B cell (primary cell): Measurements from ENCODE around the gene GLIS1. TPM values are rescaled to one million over a fixed set of nuclear protein-coding genes. Genes with fewer than 3 reads are reported as not detected.

ENCODE experiments used
- ATAC-seq: fragments of 200-7000 bp; cut with Tn5 transposase; one replicate; pipeline ENCODE4 v1.10.0; 2021; ENCODE audit warnings: low read depth, mild to moderate bottlenecking, moderate number of reproducible peaks, moderate library complexity
- CTCF ChIA-PET: fragments of 350-600 bp; sonication (Branson Sonifier 250); formaldehyde crosslinking; loops from one replicate; lab custom pipeline; 2021; ENCODE audit warnings: antibody characterized with exemption, inconsistent platforms; lab: Charles Lee
- POLR2A ChIA-PET: fragments of 350-600 bp; sonication (Branson Sonifier 250); formaldehyde crosslinking; loops from one replicate; lab custom pipeline; 2021; ENCODE audit warnings: antibody characterized with exemption; lab: Charles Lee
- DNase-seq: peaks from one replicate; pipeline ENCODE4 v3.0.0; 2013
- H2AFZ ChIP-seq: 2 replicates; pipeline ENCODE4 v1.6.1; 2012; ENCODE audit warnings: mild to moderate bottlenecking, low read depth, low read length; ENCODE audit not compliant: insufficient read depth, poor library complexity, severe bottlenecking
- H3K27ac ChIP-seq, 2 donors: 1 replicate in 1 of 2; 2 replicates in 1 of 2; pipeline ENCODE4 v1.5.1; 2012 to 2013; ENCODE audit warnings: low read length in 2 of 2, mild to moderate bottlenecking in 2 of 2, moderate library complexity in 1 of 2
- H3K27me3 ChIP-seq, 4 experiments: fragments of 200-600 bp in 1 of 4; sonication (generic) in 1 of 4; replicated peaks in 1 of 4; 1 replicate in 2 of 4; 2 replicates in 2 of 4; pipeline versions ENCODE4 v1.6.1 to v1.7.0; 2013 to 2016; ENCODE audit warnings: low read length in 3 of 4, mild to moderate bottlenecking in 2 of 4, mixed read lengths in 1 of 4, moderate library complexity in 1 of 4; ENCODE audit not compliant: insufficient read depth in 4 of 4, control insufficient read depth in 3 of 4; ENCODE audit errors: control extremely low read depth in 1 of 4
- H3K36me3 ChIP-seq, 2 experiments: replicated peaks in 1 of 2; 1 replicate in 1 of 2; 2 replicates in 1 of 2; pipeline versions ENCODE4 v1.6.1 to v1.7.1; 2013; ENCODE audit warnings: low read length in 1 of 2; ENCODE audit not compliant: insufficient read depth in 2 of 2, control insufficient read depth in 1 of 2; ENCODE audit errors: control extremely low read depth in 1 of 2, extremely low read depth in 1 of 2
- H3K4me1 ChIP-seq, 2 donors: fragments of 200-600 bp in 1 of 2; sonication (generic) in 1 of 2; 1 replicate in 1 of 2; 2 replicates in 1 of 2; pipeline versions ENCODE4 v1.5.1 to v1.6.1; 2013 to 2017; ENCODE audit warnings: low read length in 2 of 2; ENCODE audit not compliant: control insufficient read depth in 2 of 2, insufficient read depth in 2 of 2
- H3K4me2 ChIP-seq: replicated peaks from 2 replicates; pipeline ENCODE3; 2012; ENCODE audit warnings: mild to moderate bottlenecking, low read depth, low read length; ENCODE audit not compliant: poor library complexity, severe bottlenecking
- H3K4me3 ChIP-seq, 5 experiments: fragments of 200-600 bp in 1 of 5; sonication (generic) in 1 of 5; 1 replicate in 3 of 5; 2 replicates in 2 of 5; pipeline versions ENCODE4 v1.5.1 to v1.7.0; 2011 to 2016; ENCODE audit warnings: low read length in 4 of 5, mild to moderate bottlenecking in 4 of 5, low read depth in 2 of 5, control low read depth in 1 of 5, moderate library complexity in 1 of 5; ENCODE audit not compliant: insufficient read depth in 1 of 5; ENCODE audit errors: control extremely low read depth in 1 of 5, extremely low read depth in 1 of 5
- H3K79me2 ChIP-seq: fragments of 200-600 bp; sonication (generic); one replicate; pipeline ENCODE4 v1.6.0; 2016; ENCODE audit warnings: low read length; ENCODE audit not compliant: control insufficient read depth, insufficient read depth
- H3K9ac ChIP-seq: fragments of 200-600 bp; sonication (generic); 2 replicates; pipeline ENCODE4 v1.6.1; 2017; ENCODE audit warnings: mild to moderate bottlenecking, low read length, moderate library complexity
- H3K9me3 ChIP-seq, 3 donors: one replicate each; pipeline versions ENCODE4 v1.6.1 to v1.7.1; 2013; ENCODE audit warnings: low read length in 2 of 3; ENCODE audit not compliant: control insufficient read depth in 2 of 3, insufficient read depth in 1 of 3; ENCODE audit errors: control extremely low read depth in 1 of 3
- H4K20me1 ChIP-seq: 2 replicates; pipeline ENCODE4 v1.6.0; 2012; ENCODE audit warnings: mild to moderate bottlenecking, low read length; ENCODE audit not compliant: insufficient read depth, control insufficient read depth, poor library complexity, severe bottlenecking
- H3K27ac Mint-ChIP-seq: one replicate; pipeline ENCODE4 v1.8.0; 2021; ENCODE audit warnings: mixed read lengths
- H3K27me3 Mint-ChIP-seq: one replicate; pipeline ENCODE4 v1.8.0; 2021; ENCODE audit warnings: mixed read lengths
- H3K4me1 Mint-ChIP-seq: one replicate; pipeline ENCODE4 v1.8.0; 2021; ENCODE audit warnings: mixed read lengths
- H3K4me3 Mint-ChIP-seq: one replicate; pipeline ENCODE4 v1.8.0; 2021; ENCODE audit warnings: mixed read lengths
- H3K9me3 Mint-ChIP-seq: one replicate; pipeline ENCODE4 v1.8.0; 2022; ENCODE audit warnings: mixed read lengths; ENCODE audit not compliant: insufficient read depth
- CTCF ChIP-seq: fragments of 200-600 bp; IDR thresholded peaks from one replicate; pipeline ENCODE4 v1.8.0; 2022; ENCODE audit warnings: antibody characterized with exemption, mild to moderate bottlenecking
- EZH2 ChIP-seq: IDR thresholded peaks from 2 replicates; pipeline ENCODE4 v1.6.1; 2012; ENCODE audit warnings: borderline replicate concordance, low read depth, mild to moderate bottlenecking, moderate library complexity, low read length; ENCODE audit not compliant: insufficient read depth, poor library complexity, severe bottlenecking
- WGBS: methylation state at CpG from one replicate; pipeline ENCODE4 v1.1.5; 2013; ENCODE audit warnings: missing lambda C conversion rate; ENCODE audit not compliant: insufficient coverage; 5-methylcytosine and 5-hydroxymethylcytosine counted together
- intact Hi-C: fragments of 100-400 bp; cut with micrococcal nuclease; formaldehyde crosslinking; loops from one replicate; pipeline ENCODE4 v1.10.0; 2022
- polyA plus RNA-seq: library from polyadenylated mRNA; depleted of rRNA; stranded (reverse); fragments of >200 nt; gene quantifications from 2 replicates; pipeline ENCODE4 v1.2.3, GENCODE V29; 2012
- total RNA-seq, 2 donors: library from RNA; stranded (reverse); fragments of 120-200 nt in 1 of 2; gene quantifications; 1 replicate in 1 of 2; 2 replicates in 1 of 2; pipeline versions ENCODE4 v1.2.3 to v1.2.4, GENCODE V29; 2013 to 2022

Gene GLIS1
- total and polyA plus RNA-seq, 2 donors (not counting 1 experiment from before 2014, with no cell fraction given): not detected

GRCh38 chr1:53546409-53547155 is 192.4 kb downstream of the GLIS1 start:
- H3K4me1 Mint-ChIP-seq: no peaks in the 10 kb centered on the region
- Histone ChIP-seq H3K9ac (no peak overlapping the region), H3K36me3 (no peaks in the 10 kb centered on the region), H3K4me2 (no peak overlapping the region), H2AFZ (no peak overlapping the region), H3K9me3 (no peaks in the 10 kb centered on the region), H4K20me1 (no peaks in the 10 kb centered on the region), H3K79me2 (no peaks in the 10 kb centered on the region), H3K4me3 (no peak overlapping the region), H3K4me1 (no peaks in the 10 kb centered on the region), H3K27me3 (no peaks in the 10 kb centered on the region), H3K27ac (no peak overlapping the region)
- POLR2A ChIA-PET: no interaction called here
- peaks cover 6% of the 10 kb centered on the region for H3K27me3 Mint-ChIP-seq
- no peak for DNase-seq
- no peak overlapping the region for H3K27ac Mint-ChIP-seq
- intact Hi-C loops: no loop called here
- no peak overlapping the region for H3K4me3 Mint-ChIP-seq
- WGBS: 90% methylated on average over 12 of the region's 13 CpGs
- no peak for TF ChIP-seq CTCF
- H3K9me3 Mint-ChIP-seq: no peaks in the 10 kb centered on the region
- CTCF ChIA-PET: no interaction called here
- ATAC-seq: no peak

GRCh38 chr1:53545663-53546408 is 193.1 kb downstream of the GLIS1 start:
- TF ChIP-seq CTCF (no peak), EZH2 (no peak)
- Histone ChIP-seq H3K27me3 (no peaks in the 10 kb centered on the region), H3K4me3 (no peak overlapping the region), H3K79me2 (no peaks in the 10 kb centered on the region), H3K36me3 (no peaks in the 10 kb centered on the region), H2AFZ (no peak overlapping the region), H3K9me3 (no peaks in the 10 kb centered on the region), H3K4me1 (no peaks in the 10 kb centered on the region), H3K4me2 (no peak overlapping the region), H4K20me1 (no peaks in the 10 kb centered on the region), H3K27ac (no peak overlapping the region), H3K9ac (no peak overlapping the region)
- ChIA-PET CTCF (no interaction called here), POLR2A (no interaction called here)
- Mint-ChIP-seq H3K9me3 (no peaks in the 10 kb centered on the region), H3K4me3 (no peak overlapping the region), H3K27me3 (peaks cover 3% of the 10 kb centered on the region), H3K4me1 (no peaks in the 10 kb centered on the region), H3K27ac (no peak overlapping the region)
- 87% methylated on average over 16 of the region's 17 CpGs for WGBS
- ATAC-seq (no peak), DNase-seq (no peak)
- intact Hi-C loops: no loop called here
